OCI-LY1 (cell line): ENCODE results near the gene CEACAM19.

Experiments
- H2AFZ ChIP-seq: fragments of 200-600 bp; sonication (generic), shearing (Covaris generic); 2 replicates; pipeline ENCODE4 v1.6.0; 2014; ENCODE audit warnings: antibody characterized with exemption, mild to moderate bottlenecking, low read length
- H3F3A ChIP-seq: fragments of 200-600 bp; sonication (generic), shearing (Covaris generic); 2 replicates; pipeline ENCODE4 v1.6.0; 2014; ENCODE audit warnings: mild to moderate bottlenecking, antibody characterized with exemption, low read length, moderate library complexity; ENCODE audit not compliant: insufficient read depth
- H3K27ac ChIP-seq: fragments of 200-600 bp; sonication (generic); 2 replicates; pipeline ENCODE4 v1.5.1; 2014; ENCODE audit warnings: low read length, mixed run types, mild to moderate bottlenecking, low read depth; ENCODE audit not compliant: poor library complexity, severe bottlenecking
- H3K27me3 ChIP-seq: fragments of 200-600 bp; sonication (generic); 2 replicates; pipeline ENCODE4 v1.6.0; 2014; ENCODE audit warnings: antibody characterized with exemption, mild to moderate bottlenecking, low read length, moderate library complexity; ENCODE audit not compliant: insufficient read depth
- H3K36me3 ChIP-seq: fragments of 200-600 bp; sonication (generic); 2 replicates; pipeline ENCODE4 v1.6.1; 2014; ENCODE audit warnings: mild to moderate bottlenecking, antibody characterized with exemption, low read length, moderate library complexity, mixed read lengths; ENCODE audit not compliant: insufficient read depth
- H3K4me1 ChIP-seq: fragments of 200-600 bp; sonication (generic); 2 replicates; pipeline ENCODE4 v1.5.1; 2014; ENCODE audit warnings: mild to moderate bottlenecking, low read length, moderate library complexity; ENCODE audit not compliant: insufficient read depth, severe bottlenecking
- H3K4me2 ChIP-seq: fragments of 200-600 bp; sonication (generic), shearing (Covaris generic); 2 replicates; pipeline ENCODE4 v1.6.1; 2014; ENCODE audit warnings: low read length
- H3K4me3 ChIP-seq: fragments of 200-600 bp; sonication (generic); 2 replicates; pipeline ENCODE4 v1.5.1; 2014; ENCODE audit warnings: low read length, low read depth, mild to moderate bottlenecking, mixed read lengths; ENCODE audit not compliant: poor library complexity, severe bottlenecking
- H3K79me2 ChIP-seq: fragments of 200-600 bp; shearing (Covaris generic); 2 replicates; pipeline ENCODE4 v1.6.1; 2016; ENCODE audit warnings: mixed run types, low read length, mixed read lengths; ENCODE audit not compliant: insufficient read depth
- H3K9ac ChIP-seq: fragments of 200-600 bp; sonication (generic), shearing (Covaris generic); 2 replicates; pipeline ENCODE4 v1.6.1; 2014; ENCODE audit warnings: mild to moderate bottlenecking, low read length, mixed read lengths
- H3K9me2 ChIP-seq: fragments of 200-600 bp; sonication (generic), shearing (Covaris generic); 2 replicates; pipeline ENCODE4 v1.6.1; 2014; ENCODE audit warnings: low read depth, mild to moderate bottlenecking, low read length, mixed read lengths
- H3K9me3 ChIP-seq: fragments of 200-600 bp; shearing (Covaris generic); 2 replicates; pipeline ENCODE4 v1.6.1; 2014; ENCODE audit warnings: low read length, mixed read lengths
- H4K20me1 ChIP-seq: fragments of 200-600 bp; sonication (generic), shearing (Covaris generic); 2 replicates; pipeline ENCODE4 v1.6.0; 2016; ENCODE audit warnings: mild to moderate bottlenecking, low read length; ENCODE audit not compliant: insufficient read depth
- CTCF ChIP-seq: fragments of 200-600 bp; sonication (generic), shearing (Covaris generic); IDR thresholded peaks from 2 replicates; pipeline ENCODE4 v1.5.1; 2017; ENCODE audit warnings: mild to moderate bottlenecking, antibody characterized with exemption, low read length, moderate library complexity, mixed read lengths
- EZH2 ChIP-seq: fragments of 200-600 bp; sonication (generic), shearing (Covaris generic); IDR thresholded peaks from 2 replicates; pipeline ENCODE4 v1.8.0; 2017; ENCODE audit warnings: borderline replicate concordance, mixed run types, mild to moderate bottlenecking, antibody characterized with exemption, low read length, moderate library complexity, mixed read lengths

Gene CEACAM19

GRCh38 chr19:44663996-44664395 lies 7.3 kb upstream of the CEACAM19 start:
- Histone ChIP-seq H3K79me2 (no peaks in the 10 kb centered on the region), H3K4me1 (no peaks in the 10 kb centered on the region), H3K36me3 (no peaks in the 10 kb centered on the region), H2AFZ (no peak overlapping the region), H3K9ac (no peak overlapping the region), H3K27ac (no peak overlapping the region), H4K20me1 (no peaks in the 10 kb centered on the region), H3K4me3 (no peak overlapping the region), H3K27me3 (no peaks in the 10 kb centered on the region; the same call in 1 of the 2 replicates), H3K9me3 (no peaks in the 10 kb centered on the region), H3F3A (no peaks in the 10 kb centered on the region), H3K9me2 (no peaks in the 10 kb centered on the region), H3K4me2 (no peak overlapping the region)
- TF ChIP-seq CTCF: no peak
- TF ChIP-seq EZH2: no peak

GRCh38 chr19:44664976-44665375 lies 6.3 kb upstream of the CEACAM19 start:
- no peaks in the 10 kb centered on the region for H3F3A ChIP-seq
- H3K79me2 ChIP-seq: no peaks in the 10 kb centered on the region
- no peaks in the 10 kb centered on the region; the same call in 1 of the 2 replicates for H3K27me3 ChIP-seq
- H3K27ac ChIP-seq: no peak overlapping the region
- no peak overlapping the region for H3K9ac ChIP-seq
- no peaks in the 10 kb centered on the region for H3K36me3 ChIP-seq
- H3K9me2 ChIP-seq: no peaks in the 10 kb centered on the region
- H3K4me3 ChIP-seq: no peak overlapping the region
- no peaks in the 10 kb centered on the region for H3K4me1 ChIP-seq
- H3K4me2 ChIP-seq: no peak overlapping the region
- no peak overlapping the region for H2AFZ ChIP-seq
- TF ChIP-seq CTCF (no peak), EZH2 (no peak)
- no peaks in the 10 kb centered on the region for H3K9me3 ChIP-seq
- no peaks in the 10 kb centered on the region for H4K20me1 ChIP-seq

GRCh38 chr19:44666852-44667556 lies 4.3 kb upstream of the CEACAM19 start:
- Histone ChIP-seq H3K27me3 (no peaks in the 10 kb centered on the region; the same call in 1 of the 2 replicates), H3F3A (no peaks in the 10 kb centered on the region), H3K4me2 (no peak overlapping the region), H3K79me2 (no peaks in the 10 kb centered on the region), H3K9me2 (no peaks in the 10 kb centered on the region), H3K27ac (no peak overlapping the region), H3K9ac (no peak overlapping the region), H3K36me3 (no peaks in the 10 kb centered on the region), H3K9me3 (no peaks in the 10 kb centered on the region), H3K4me1 (no peaks in the 10 kb centered on the region), H4K20me1 (no peaks in the 10 kb centered on the region), H3K4me3 (no peak overlapping the region), H2AFZ (no peak overlapping the region)
- TF ChIP-seq EZH2 (no peak), CTCF (no peak)
